ENCODE measurements around the gene PCSK5.

The PCSK5 gene

DNA sequence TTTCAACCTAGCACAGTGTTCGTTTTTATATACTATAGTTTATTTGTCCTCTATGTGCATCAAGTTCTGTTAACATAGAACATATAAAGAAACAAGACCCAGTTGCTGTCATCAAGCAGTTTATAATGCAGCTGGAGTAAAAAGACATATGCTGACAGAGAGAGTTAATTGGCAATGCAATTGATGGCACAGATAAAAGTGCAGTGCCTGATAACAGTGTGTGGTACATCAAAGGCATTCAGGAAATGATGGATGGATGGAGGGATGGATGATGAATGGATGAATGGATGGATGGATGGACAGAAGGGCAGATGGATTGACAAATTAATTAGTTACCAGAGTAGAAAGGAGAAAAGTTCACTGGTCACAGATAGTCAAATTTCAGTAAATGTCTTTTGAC lies 264.9 kb downstream of the PCSK5 start:
- DNase-seq = no peak

DNA sequence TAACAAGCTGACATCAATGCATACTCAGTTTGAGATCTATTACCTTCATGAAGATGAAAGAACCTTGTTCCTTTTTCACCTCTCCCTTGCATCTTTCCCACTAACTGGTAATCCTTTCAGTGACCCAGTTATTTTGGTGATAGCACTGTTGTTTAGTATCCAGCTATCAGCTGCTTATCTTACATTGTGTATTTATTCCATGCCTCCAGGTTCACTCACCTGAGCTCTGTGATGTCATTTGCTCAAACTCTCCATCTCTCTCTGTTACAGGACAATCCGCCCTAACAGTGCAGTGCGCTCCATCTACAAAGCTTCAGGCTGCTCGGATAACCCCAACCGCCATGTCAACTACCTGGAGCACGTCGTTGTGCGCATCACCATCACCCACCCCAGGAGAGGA lies 268.2 kb downstream of the PCSK5 start:
- DNase-seq = no peak

DNA sequence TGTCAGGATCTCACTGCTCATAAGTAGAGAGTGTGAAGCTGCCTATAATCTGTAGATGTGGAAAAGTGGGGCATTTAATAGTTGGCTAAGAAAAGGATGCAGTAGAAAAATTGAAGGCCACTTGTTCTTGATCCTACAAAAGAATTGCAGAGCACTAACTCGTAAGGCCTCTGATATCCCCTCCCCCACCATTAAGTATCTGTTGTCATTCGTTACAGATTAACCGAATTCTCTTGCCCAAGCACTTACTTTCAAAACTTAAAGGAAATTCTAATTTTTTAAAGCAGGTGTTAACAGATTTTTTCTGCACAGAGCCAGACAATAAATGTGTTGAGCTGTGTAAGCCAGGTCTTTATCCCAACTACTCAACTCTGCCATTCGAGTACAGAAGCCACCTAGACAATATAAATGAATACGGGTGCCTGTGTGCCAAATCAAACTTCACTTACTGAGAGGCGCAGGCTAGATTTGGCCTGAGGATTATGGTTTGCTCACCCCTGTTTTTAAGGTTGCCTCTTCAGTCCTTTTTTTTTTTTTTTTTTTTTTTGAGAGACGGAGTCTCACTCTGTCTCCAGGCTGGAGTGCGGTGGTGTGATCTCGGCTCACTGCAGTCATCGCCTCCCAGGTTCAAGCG lies 268.9 kb downstream of the PCSK5 start:
- no peak for DNase-seq

DNA sequence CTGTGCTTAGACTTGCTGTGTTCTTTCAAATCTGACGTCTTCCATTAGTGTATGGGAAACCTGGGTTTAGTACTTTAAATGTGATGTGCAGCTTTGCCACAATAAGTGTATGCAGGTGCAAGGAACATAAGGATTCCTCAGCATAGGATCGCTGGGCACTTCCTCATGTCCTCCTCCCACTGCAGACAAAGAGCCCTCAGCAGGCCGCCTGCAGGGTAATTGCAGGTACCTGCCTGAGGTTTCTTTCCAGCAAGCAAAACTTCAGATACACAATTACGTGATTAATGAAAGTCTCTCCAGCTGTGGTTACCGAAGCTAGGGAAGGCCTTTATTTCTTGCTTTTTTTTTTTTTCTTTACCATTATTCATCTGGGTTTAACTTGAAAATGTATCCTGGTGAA lies 270.6 kb downstream of the PCSK5 start:
- no peak for DNase-seq

DNA sequence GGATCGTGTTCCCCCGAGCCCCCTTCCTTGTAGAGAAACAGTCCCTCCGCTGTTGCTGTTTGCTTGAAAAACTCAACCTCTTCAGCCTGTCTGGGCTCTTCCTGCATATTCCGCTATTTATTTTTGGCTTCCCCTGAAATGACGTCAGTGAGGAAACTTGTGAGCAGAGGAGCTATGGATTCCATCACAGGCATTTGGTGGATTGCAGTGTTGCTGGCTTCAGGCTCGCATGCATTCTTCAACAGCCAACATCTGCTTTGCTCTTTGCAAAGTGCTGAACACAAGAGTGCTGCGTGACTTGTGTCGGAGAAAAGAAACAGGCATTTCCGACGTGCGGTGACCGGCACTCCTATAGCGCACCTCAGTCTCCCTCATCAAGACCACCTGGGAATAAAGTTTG lies 271.1 kb downstream of the PCSK5 start:
- DNase-seq = no peak

DNA sequence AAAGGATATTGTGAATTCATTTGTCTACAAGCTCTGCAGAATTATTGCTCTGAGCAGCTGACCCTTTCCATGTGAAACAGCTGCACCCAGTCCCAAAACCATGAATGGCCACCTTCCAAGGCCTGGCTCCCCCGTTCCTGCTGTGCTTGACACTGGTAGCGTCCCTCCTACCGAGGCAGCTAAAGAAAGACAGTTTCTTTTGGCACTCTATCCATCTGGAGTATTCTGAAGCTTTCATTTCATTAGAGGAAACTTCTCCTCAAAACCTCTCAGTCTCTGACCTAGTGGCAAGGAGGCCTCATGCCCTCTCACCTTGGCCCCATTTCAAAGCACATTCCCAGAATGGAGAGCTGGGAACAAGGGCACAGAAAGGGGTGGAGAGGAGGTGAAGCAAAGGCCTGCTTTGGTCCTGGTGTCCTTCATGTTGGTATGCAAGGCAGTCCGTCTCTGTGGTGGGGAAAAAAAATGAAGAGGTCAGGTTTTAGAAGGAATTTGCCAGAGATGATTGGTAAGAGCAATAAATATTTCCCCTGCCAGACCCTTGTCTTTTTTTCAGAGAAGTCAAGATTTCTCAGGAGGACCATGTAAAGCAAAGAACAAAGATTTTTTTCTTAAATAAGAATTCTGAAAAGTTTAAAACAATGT lies 271.7 kb downstream of the PCSK5 start:
- DNase-seq = no peak

DNA sequence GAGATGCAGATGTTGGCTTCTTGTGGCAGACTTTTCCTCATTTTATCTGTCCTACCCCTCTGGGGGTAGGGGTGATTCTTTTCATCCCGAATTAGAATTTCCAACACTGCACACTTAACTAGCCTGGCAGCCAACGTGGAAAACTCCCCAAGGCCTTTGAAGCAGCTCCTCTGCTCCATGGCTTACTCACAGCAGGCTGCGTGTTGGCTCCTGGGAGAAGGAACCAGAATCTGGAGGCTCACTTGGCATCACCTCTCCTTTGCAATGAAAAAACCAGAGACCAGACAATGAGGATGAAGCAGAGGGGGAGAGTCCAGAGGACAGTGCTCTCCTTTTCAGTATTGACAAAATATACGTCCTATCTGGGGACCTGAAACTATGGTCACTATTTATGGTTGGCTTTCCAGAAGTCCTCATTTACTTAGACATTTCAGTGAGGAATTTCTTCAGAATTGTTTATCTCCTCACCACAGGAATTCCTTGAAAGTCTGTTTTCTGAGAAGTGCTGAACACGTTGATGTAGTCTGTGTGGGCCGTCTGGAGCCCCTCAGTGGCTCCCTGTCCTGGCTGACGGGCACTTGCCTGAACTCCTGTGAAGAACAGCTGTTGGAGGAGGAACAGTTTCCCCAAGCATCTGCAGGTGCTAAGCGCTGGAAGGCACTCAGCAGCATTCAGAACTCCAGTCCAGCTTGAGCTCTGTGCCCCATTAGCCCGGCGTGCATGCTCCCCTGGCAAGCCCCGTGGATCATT lies 272.5 kb downstream of the PCSK5 start:
- no peak for DNase-seq

DNA sequence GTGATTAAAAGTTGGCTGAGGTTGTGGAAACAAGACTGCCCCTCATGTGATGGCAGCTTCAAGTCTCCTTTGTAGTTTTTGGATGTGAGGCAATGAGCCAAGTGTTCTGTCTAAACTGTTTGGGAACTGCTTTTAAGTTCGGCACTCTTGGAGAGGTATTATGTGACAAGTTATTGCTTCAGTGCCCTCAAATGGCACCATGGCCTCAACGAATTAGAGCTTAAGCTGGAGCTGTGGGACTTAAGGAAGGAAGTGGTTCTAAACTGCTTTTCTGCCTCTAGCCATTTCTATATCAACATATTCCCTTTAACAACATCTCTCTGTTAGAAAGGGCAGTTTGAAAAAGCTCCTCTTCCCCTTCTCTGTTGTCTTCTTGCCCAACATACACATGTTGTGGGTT lies 276.1 kb downstream of the PCSK5 start:
- no peak for DNase-seq

DNA sequence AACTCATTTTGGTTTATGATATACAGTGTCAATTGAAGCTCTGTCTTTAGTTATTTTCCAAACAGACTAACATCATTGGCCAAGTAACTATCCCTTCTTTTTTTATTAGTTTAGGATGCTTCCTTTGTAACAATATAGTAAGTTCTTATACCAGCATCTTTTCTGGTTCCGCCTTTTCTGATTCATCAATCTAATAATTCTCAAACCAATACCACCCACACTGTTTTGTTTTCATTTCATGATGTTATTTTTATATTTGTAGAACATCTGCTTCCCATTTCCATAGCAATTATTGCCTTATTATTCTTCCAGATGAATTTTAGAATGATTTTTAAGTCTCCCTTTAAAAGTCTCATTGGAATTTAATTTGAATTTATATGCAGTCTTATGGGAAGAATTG lies 285.7 kb downstream of the PCSK5 start:
- DNase-seq = no peak

DNA sequence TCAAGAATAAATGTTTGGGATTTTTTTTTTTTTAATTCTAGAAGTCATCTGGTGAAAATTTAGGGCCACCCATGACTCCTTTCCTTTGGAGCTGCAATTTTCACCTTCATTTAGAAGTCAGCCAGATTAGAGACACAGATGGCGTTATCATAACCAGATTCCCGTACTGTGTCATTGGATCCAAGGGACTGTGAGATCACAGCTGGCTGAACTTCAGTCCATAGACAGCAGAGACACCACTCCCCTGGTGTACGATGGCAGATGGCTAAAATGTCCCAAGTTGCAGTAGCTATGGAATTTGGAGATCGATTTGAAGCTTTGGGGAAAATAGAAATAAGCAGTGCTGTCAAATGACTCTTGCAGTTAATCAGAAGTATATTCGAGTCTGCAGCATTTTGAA lies 287.5 kb downstream of the PCSK5 start:
- no peak for DNase-seq

DNA sequence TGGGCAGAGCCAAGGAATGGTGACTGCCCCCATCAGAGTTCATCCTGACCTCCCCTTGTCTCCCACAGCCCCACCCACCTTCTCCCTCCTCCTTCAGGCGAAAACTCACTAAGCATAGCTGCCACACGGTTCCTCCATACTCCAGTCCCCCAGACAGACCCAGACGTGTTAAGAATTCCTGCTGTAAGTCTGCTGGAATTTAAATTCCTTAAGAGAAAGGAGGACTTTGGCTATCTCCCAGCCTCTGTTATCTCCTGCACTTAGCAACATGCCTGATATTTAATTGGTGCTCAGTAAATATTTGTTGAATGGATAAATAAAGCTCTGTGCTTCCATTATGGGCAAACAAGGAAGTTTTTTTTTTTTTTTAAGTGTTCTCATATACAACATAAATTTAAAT lies 290.1 kb downstream of the PCSK5 start:
- no peak for DNase-seq

DNA sequence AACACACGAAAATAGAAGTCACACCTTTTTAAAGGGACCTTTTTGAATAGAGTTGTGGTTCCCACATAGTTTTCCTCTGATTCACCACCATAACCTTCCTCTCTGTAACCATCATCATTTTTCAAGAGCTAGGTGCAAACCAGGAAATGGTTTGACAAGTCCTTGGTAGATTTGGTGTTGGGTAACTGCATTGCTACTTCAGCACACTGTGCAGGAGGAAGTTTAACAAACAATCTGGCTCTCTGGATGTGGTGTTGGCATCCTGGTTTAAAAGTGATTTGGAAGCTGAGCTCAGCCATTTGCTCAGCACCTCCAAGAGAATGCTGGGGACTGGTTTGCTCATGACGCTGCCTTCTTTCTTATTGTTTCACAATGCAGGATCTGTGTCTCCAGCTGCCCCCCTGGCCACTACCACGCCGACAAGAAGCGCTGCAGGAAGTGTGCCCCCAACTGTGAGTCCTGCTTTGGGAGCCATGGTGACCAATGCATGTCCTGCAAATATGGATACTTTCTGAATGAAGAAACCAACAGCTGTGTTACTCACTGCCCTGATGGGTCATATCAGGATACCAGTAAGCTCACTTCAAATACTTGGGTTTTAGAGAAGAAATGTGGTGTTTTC lies 290.7 kb downstream of the PCSK5 start:
- no peak for DNase-seq

DNA sequence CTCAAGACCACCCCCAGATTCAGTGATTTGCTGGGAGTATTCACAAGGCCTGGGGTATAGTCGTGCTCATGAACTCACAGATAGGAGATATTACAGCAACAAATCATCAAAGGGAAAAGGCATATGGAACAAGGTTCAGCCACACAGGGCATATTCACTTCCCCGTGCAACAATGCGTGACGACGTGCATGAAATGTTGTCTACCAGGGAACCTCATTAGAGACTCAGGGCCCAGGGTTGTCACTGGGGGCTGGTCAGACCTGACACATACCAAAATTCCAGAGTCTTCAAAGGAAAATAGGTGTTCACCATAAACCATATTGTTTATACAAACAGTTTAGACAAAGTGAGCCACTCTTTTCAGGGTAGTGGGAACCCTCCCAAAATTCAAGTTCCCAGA lies 291.3 kb downstream of the PCSK5 start:
- no peak for DNase-seq

DNA sequence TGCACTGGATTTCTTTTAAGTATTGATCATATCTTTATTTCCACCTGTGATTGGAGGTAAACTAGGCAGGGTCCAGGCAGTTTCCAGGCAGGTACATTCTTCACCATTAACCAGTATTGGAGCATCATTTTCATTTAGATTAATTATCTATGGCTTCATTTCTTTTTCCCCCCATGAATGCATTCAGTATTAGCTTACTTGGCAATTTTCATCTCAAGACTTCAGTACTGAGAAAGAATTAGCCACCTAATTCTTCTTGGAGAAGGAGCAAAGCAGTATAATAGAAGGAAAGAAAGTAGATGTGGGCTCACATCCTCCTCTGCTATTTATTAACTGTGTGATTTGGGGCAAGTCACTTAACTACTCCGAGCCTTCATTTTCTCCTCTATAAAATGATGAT lies 295.0 kb downstream of the PCSK5 start:
- no peak for DNase-seq

DNA sequence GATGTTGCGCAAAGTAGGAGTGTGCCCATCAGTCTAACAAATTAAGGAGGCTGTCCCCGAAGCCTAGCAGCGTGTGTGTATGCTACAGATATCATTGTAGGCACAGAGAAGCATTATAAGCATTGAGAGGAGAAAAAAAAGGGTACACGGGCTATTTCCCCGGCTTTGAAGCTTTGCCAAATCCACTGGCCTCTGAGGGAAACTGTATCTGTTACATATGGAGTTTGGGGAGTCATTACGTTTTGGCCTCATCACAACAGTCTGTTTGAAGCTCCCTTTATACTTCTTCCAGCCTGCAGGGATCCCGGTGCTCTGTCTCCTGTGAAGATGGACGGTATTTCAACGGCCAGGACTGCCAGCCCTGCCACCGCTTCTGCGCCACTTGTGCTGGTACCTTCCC lies 297.8 kb downstream of the PCSK5 start:
- DNase-seq = no peak

DNA sequence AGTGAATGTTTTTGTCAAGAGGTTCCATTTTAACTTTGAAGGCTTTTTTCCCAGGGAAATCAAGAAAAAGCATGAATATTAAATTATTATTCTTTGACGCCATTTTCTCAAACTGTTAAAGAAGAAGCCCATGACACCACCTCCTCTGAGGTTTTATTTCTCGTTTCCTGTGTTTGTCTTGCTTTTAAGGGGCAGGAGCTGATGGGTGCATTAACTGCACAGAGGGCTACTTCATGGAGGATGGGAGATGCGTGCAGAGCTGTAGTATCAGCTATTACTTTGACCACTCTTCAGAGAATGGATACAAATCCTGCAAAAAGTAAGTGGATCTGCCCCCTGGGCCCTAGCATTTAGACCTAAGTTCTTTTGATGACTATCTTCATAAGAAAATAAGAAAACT lies 298.4 kb downstream of the PCSK5 start:
- no peak for DNase-seq

DNA sequence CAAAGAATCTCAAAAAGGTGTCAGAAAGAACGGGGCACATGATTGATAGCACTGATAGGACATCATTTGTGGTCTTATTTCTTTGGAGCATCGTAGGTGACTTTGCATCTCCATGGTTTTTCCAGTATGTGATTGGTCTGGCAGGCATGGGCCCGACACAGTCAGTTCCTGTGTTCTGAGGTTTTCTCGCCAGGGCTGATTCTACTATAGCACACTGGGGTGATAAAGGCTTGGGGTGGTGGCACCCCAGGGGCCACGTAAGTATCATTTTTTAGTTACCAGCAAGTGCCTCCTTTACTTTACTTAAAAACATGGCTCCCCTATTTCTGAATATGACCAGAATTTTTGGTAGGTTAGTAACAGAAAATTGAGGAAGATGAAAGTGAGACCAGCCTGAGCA lies 301.0 kb downstream of the PCSK5 start:
- DNase-seq = no peak

DNA sequence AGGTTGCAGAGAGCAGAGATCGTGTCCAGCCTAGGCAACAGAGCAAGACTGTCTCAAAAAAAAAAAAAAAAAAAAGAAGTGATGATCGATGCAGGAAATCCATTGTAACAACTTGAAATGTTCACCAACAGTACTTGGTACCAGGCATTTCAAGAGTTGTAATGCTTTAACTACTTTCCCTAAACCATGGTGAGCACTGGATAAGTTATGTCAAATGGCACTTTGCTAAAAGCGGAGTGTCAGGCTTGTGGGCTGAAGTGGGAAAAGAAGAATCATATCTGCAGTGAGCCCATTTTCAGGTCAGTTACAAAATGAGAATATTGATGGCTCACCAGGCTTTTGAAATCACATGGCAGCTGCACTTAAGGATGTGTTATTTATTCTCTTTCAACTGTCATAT lies 301.5 kb downstream of the PCSK5 start:
- DNase-seq = no peak

DNA sequence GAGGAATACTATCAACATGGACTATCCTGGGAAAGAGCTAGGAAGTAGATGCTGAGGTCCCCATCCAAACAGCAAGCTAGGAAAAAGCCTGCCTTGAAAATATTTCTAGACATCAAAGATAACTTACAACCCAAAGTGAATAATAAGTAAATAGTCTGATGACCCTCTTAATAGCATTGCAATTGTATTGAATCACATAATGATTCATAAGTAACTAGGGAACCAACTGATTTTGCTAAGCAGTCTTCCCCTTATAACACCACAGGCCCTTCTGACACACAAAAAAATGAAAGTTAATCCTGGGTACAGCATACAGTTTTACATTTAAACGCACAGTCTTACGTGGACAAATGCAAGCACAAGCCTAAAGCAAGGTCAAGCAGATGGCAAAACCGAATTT lies 304.4 kb downstream of the PCSK5 start:
- no peak for DNase-seq

DNA sequence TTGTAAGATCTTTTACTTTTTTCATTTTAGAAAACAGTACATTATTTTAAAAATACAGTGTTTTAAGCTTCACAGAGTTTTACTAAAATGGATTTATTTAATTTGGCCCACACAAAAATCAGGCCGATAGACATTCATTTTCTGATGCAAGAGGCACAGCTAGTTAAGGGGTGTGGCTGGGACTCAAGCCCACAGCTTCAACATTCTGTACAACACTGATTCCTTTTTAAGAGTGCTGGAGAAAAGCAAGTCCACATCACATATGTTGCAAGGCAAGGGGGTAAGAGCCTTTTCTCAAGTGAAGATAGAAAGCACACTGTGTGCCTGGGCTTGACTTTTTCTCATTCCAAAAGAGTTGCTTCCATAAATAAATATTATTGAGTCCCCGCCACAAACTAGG lies 307.9 kb downstream of the PCSK5 start:
- DNase-seq = no peak

DNA sequence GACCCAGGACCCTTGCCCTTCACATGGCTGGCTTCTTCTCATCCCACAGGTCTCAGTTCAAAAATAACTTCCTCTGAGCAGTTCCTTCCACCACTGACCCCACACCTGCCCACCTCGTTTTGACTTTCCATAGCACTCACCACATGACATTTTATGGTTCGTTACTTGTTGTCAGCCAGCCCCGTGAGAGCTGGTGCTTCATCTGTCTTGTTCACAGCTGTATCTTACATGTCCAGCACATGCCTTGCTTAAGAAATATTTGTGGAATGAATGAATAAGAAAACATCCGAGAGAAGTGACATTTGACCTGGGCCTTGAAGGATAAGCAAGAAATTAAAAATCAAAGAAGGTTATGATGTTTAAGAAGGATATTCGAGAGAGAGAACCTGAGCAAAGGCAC lies 309.8 kb downstream of the PCSK5 start:
- DNase-seq = no peak

DNA sequence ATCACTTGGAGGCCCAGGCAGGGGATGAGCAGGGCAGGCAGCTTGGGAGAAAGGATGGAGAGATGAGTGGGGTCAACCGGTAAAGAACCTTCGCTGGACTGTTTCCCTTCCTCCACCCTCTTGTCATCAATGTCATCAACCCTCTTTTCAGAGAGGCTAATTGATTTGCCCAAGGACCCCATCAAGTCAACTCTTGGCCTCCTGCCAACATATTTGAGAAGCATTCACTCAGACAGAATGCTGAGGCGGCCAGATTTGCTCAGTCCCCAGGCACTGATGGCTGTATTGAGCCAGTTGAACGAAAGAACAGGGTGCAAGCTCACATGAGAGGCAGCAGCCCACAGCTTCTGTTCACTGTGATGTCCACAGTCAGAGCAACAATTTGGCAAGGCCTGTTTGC lies 310.3 kb downstream of the PCSK5 start:
- no peak for DNase-seq

DNA sequence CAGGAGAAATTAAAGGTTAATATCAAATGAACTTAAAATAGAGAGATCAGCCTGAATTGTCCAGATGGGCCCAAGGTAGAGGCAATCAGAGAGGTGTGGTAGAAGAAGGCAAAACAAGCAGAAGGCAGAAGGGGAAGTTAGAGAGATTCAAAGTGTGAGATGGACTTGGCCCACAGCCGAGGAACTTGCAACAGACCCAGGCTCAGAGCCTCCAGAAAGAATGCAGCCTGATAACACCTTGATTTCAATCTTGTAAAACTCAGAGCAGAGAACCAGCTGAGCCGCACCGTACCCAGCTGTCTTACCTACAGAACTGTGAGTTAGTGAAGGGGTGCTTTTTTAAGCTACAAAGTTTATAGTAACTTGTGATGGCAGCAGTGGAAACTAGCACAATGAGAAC lies 312.9 kb downstream of the PCSK5 start:
- no peak for DNase-seq

DNA sequence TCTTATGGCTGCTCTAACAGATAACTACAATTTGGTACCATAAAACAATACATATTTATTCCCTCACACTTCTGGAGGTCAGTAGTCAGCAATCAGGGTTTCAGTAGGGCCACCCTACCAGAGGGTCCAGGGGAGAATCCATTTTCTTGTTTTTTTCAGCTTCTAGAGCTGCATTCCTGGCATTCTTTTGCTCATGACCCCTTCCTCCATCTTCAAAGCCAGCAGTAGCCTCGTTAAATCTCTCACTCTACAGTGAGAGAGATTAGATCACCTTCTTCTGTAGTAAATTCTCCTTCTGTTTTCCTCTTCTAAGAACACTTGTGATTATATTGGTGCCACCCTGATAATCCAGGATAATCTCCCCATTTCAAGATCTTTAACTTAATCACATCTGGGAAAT lies 316.3 kb downstream of the PCSK5 start:
- DNase-seq = no peak
